WI38 (cell line): ENCODE data around the gene DAPK1.

ENCODE experiments used
- H3K4me3 ChIP-seq: 2 replicates; pipeline ENCODE4 v1.5.1; 2011; ENCODE audit warnings: low read depth, mild to moderate bottlenecking, control low read depth, low read length
- TF ChIP-seq, protein P1 (sequence below): IDR thresholded peaks from 2 replicates; pipeline ENCODE4 v1.5.1; 2012; ENCODE audit warnings: low read depth, mild to moderate bottlenecking, control low read depth, low read length

The DAPK1 gene

DNA sequence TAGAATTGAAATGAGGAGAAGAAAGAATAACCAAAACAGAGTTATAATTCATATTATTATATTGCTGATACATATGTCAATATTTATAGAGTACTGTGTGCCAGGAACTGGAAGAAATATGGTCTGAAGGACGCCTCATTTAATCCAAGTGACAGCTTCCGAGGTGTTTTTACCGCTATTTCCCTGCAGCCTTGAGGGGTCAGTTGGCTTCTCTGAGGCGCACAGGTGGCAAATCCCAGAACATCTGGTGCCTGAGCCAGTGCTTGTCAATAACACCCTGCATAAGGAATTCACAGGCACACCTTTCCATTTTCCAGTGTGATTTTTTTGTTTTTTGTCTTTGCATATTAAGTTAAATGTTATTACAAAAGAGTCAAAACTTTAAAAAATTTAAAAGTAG lies 185.0 kb downstream of the DAPK1 start:
- TF ChIP-seq, protein P1, sequence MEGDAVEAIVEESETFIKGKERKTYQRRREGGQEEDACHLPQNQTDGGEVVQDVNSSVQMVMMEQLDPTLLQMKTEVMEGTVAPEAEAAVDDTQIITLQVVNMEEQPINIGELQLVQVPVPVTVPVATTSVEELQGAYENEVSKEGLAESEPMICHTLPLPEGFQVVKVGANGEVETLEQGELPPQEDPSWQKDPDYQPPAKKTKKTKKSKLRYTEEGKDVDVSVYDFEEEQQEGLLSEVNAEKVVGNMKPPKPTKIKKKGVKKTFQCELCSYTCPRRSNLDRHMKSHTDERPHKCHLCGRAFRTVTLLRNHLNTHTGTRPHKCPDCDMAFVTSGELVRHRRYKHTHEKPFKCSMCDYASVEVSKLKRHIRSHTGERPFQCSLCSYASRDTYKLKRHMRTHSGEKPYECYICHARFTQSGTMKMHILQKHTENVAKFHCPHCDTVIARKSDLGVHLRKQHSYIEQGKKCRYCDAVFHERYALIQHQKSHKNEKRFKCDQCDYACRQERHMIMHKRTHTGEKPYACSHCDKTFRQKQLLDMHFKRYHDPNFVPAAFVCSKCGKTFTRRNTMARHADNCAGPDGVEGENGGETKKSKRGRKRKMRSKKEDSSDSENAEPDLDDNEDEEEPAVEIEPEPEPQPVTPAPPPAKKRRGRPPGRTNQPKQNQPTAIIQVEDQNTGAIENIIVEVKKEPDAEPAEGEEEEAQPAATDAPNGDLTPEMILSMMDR, result no peak
- no peak overlapping the region for H3K4me3 ChIP-seq

DNA sequence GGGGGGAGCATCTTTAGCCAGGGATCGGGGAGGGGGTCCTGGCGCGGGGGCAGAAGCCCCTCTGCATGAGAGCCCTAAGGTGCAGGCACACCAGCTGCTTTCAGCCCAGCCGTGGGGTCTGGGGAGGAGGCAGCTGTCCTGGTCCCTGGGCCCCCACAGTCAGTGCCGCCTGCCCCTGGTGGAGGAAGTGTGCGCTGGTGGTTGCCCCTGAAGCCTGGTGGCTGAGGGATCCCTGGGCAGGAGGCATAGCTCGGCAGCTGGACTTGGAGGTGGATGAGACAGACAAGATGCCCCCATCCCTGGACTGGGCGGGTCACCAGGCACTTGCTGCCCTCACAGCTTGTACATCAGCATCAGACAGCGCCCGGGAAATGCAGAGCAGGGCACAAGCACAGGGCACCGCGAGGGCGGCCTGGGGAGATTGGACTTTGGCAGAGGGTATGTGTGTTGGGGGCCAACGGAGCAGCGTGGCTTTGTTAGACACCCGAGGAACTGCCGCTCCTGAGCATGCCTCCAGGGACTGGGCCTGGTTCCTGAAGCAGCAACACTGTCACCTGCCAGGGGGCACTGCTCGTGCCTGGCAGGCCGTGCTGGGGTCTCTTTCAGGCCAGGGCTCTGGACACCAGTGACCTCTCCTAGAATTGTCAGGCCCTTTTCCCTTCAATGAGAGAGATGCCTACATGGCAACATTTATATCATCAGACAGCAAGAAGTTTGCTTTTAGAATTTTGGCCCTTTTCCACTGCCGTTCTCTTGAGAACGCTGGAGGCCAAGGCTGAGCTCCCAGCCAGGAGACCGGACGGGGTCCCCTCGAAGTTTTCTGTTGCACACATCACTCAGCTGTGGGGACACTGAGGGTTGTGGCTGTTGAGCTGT lies 186.3 kb downstream of the DAPK1 start:
- TF ChIP-seq, protein P1, result no peak; the same call in 1 of the 2 replicates
- no peak overlapping the region for H3K4me3 ChIP-seq

DNA sequence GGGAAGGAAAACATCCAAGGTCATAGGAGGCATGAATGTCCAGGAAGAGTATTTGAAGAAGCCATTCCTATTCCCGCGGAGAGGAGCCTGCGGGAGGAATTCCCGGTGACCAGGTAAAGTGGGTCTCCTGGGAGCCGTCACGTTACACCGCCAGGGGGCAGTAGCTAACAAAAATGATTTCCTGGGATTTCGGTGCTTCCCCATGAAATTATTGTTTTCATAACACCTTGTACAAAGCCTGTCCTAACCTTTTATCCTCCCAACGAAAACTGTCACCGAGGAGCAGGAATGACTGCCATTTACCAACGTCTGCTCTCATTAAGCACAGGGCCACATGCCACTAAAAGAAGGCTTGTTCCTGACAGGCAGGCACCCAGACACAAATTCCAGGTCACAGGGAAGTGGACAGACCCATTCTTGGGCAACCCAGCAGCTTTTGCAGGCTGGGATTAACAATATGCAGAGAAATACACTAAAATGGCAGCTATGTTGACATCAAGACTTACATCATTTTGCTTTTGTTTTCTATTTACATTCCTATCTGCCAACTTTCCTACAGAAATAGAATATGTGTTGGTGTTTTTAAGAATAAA lies 187.1 kb downstream of the DAPK1 start:
- H3K4me3 ChIP-seq, result no peak overlapping the region
- TF ChIP-seq, protein P1, result peak; percentile 71

DNA sequence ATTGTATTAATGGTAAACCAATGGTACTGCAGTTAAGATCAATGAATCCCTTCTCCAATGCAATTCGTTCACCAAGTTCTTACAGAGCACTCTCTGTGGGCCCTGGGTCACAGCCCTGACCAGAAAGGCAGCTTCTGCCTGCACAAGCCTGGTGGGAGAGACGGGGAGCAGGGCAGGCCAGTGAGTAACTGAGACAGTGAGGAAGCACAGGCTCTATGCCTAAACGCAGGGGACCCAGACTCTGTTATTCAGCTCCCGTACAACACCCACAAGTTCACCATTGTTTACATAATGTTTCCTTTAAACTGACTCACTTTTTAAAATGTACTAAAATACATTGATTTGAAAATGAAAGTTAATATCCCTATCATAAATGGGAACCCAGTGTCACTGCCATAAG lies 187.8 kb downstream of the DAPK1 start:
- TF ChIP-seq, protein P1, result no peak
- no peak overlapping the region for H3K4me3 ChIP-seq

DNA sequence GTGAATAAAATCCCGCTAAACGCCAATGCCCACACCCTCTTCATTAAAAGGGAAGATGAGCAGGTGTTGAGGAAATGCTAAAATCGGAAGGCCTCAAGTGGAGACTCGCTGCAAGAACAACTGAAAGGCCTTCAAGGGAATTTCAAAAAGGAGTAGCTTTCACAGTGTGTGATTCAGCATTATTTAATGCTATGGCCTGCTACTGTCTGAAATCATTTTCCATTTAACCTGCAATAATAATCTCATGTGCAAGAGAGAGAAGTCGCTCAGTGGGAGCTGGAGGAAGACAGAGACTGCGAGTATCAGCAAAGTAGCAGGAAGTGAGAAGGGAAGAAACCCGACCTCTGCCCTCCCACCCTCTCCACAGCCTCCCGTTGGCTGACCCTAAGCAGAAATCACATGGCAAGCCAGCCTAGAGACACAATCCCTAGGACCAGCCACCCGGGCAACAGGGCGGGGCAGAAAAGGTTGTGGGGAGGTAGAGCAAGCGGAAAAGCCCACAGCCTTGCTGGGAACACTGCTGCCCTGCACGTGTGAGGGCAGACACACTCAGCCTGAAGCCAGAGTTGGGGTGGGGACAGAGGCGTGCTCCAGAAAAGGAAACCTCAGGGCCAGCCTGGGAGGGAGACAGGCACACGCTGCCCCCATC lies 188.3 kb downstream of the DAPK1 start:
- H3K4me3 ChIP-seq, result no peak overlapping the region
- TF ChIP-seq, protein P1, result no peak

DNA sequence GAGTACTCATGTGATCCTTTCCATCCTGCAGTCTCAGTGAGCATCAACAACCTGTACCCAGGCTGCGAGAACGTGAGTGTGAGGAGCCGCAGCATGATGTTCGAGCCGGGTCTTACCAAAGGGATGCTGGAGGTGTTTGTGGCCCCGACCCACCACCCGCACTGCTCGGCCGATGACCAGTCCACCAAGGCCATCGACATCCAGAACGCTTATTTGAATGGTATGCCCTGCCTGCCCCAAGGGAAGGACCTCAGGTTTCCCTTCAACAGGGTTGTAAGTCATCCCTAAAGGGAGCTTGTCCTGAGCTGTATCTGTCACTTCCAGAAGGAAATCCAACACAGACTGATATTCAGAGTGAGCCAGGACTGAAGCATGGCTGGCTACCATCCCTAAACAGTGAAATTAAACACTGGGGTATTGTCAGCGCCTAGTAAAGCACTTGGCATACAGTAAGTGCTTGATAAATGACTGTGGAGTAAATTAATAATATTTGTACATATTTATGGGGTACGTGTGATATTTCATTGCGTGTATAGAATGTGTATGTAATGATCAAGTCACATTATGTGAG lies 188.9 kb downstream of the DAPK1 start:
- no peak overlapping the region for H3K4me3 ChIP-seq
- TF ChIP-seq, protein P1, result no peak
